ENCODE results near the gene OXLD1.

Gene OXLD1

GRCh38 chr17:81615401-81615930 lies 50.9 kb downstream of the OXLD1 start:
- H3K4me3 ChIP-seq (ENCODE audit: low read depth, low read length), result no peak overlapping the region
- no peak for DNase-seq (ENCODE audit: low read depth)
- TF ChIP-seq, protein P1, sequence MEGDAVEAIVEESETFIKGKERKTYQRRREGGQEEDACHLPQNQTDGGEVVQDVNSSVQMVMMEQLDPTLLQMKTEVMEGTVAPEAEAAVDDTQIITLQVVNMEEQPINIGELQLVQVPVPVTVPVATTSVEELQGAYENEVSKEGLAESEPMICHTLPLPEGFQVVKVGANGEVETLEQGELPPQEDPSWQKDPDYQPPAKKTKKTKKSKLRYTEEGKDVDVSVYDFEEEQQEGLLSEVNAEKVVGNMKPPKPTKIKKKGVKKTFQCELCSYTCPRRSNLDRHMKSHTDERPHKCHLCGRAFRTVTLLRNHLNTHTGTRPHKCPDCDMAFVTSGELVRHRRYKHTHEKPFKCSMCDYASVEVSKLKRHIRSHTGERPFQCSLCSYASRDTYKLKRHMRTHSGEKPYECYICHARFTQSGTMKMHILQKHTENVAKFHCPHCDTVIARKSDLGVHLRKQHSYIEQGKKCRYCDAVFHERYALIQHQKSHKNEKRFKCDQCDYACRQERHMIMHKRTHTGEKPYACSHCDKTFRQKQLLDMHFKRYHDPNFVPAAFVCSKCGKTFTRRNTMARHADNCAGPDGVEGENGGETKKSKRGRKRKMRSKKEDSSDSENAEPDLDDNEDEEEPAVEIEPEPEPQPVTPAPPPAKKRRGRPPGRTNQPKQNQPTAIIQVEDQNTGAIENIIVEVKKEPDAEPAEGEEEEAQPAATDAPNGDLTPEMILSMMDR (conservative IDR thresholded peaks at IDR 0.05; ENCODE audit: low read depth, low read length), result no peak
